Cardiac fibroblast (primary cell): ENCODE data around the gene THUMPD1.
"Not testable (repeated sequence)": the region's sequence is repeated elsewhere in the genome, so short reads cannot be mapped to it uniquely, and the experiment has no call there.

ENCODE experiments used
- DNase-seq, 2 donors: peaks; one replicate each; pipeline versions ENCODE4 v3.0.0 to v3.0.0-alpha.2; 2010; ENCODE audit warnings: low read depth in 2 of 2
- H3K4me3 ChIP-seq, 2 donors: replicated peaks in 1 of 2; 1 replicate in 1 of 2; 2 replicates in 1 of 2; pipeline ENCODE4 v1.5.1; 2011; ENCODE audit warnings: low read depth in 2 of 2, low read length in 2 of 2, mild to moderate bottlenecking in 2 of 2, moderate library complexity in 1 of 2
- CTCF ChIP-seq: IDR thresholded peaks from one replicate; pipeline ENCODE4 v1.5.1; 2011; ENCODE audit warnings: low read depth, mild to moderate bottlenecking, low read length, inconsistent platforms

THUMPD1 gene

DNA sequence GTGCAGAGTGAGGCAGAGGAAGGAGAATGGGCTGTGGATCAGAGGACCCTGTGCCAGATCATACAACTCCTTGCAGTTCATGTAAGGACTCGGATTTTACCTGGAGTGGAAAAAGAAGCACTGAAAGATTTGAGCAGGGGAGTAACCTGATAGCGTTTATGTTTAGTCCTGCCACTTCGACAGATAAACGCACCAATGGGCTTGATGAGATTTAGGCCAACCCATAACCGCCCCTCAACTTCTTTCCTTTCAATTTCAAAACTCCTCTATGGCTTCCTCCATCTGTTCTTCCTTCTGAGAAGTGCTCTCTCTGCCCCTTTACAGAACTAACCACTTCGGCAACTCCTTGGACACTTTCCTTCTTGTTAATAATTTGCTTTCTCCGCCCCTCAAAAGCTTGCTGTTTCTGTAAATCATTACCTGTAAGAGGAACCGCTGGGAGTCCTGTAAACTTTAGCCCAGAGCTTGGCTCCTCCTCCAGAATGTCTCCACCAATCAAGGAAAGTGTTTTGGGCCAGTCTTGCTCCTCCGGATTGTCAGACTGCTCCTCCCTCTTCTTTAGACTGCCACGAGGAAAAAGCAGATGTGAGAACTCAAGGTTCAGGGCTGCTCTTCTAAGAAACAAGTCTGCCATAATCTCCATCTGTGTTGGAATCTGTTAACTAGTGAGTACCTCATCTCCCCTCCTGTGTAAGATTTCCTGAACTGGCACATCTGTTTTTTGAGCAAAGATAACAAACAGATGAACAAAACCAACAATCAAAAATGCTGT lies 22.0 kb upstream of the THUMPD1 start, which contains the start of gene ACSM3:
Gene ACSM3 (plus strand): TSS at position 554 of the 772 bp plus-strand sequence. CDS start 6,021 bp downstream, outside the sequence.
- no peak for TF ChIP-seq CTCF
- DNase-seq, result peak; percentile 78 to 79
- peak within 1 kb of the TSS; percentile 28 to 52 for H3K4me3 ChIP-seq

- H3K4me3 ChIP-seq, result no peak overlapping the region
- no peak for TF ChIP-seq CTCF
- DNase-seq, result no peak
Measured at GRCh38 chr16:20762404-20763123, 20.9 kb upstream of the THUMPD1 start.

DNA sequence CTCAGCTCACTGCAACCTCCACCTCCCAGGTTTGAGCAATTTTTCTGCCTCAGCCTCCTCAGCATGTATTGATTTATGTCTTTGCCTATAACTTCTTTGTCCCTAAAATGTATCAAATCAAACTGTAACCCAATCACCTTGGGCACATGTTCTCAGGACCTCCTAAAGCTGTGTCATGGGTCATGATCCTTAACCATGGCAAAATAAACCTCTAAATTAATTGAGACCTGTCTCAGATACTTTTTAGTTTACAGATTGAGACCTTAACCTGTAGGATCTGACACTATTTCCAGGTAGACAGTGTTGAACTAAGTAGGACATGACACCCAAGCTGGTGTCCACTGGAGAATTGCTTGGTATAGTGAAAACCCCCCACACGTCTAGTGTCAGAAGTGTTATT lies 19.6 kb upstream of the THUMPD1 start:
- no peak for TF ChIP-seq CTCF
- no peak for DNase-seq
- H3K4me3 ChIP-seq, result no peak overlapping the region

GRCh38 chr16:20760346-20760745 lies 18.7 kb upstream of the THUMPD1 start:
- DNase-seq, result no peak
- TF ChIP-seq CTCF, result no peak
- H3K4me3 ChIP-seq, result no peak overlapping the region

GRCh38 chr16:20755799-20756198 lies 14.2 kb upstream of the THUMPD1 start:
- DNase-seq, H3K4me3 ChIP-seq: not testable (repeated sequence)

DNA sequence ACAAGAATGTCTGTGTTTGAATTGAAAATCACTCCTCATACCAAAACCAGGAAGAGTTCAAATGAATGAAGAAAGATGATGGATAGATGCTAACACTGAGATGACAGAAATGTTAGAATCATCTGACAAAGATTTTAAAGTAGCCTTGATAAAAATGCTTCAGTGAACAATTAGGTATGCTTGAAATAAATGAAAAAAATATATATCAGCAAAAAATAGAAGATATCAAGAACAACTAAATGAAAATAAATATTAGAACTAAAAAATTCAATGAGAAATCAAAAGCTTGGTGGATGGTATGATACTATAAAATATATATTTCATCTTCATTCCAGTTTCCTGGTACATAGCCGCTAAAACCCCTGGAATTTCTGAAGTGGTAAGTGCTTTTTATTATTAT lies 13.6 kb upstream of the THUMPD1 start:
- no peak for DNase-seq
- no peak for TF ChIP-seq CTCF
- no peak overlapping the region for H3K4me3 ChIP-seq

DNA sequence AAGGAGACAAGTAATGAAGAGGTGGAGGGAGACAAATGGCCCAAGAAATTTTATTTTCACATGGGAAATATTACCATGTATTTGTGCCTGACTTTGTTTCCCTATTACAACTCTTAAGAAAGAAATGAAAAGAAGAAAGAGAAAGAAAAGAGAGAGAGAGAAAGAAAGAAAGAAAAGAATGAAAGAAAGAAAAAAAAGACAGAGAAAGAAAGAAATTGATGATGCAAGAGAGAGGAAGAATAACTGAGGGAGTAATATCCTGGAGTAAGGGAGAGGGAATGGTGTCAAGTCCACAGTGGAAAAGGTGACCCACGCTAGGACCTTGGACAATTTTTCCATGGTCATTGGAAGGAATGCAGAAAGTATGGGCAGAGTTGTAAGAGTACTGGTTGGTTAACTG lies 12.1 kb upstream of the THUMPD1 start:
- no peak for DNase-seq
- TF ChIP-seq CTCF, result no peak
- H3K4me3 ChIP-seq, result no peak overlapping the region
